PC-9 (cell line): Measurements from ENCODE around the gene ARSD. TPM values are rescaled to one million over a fixed set of nuclear protein-coding genes. Genes with fewer than 3 reads are reported as not detected.

Experiments
- BruUV-seq: library from RNA; stranded (reverse); fragments of 400-500 nt; replicated peaks from 2 replicates; lab custom pipeline; 2021; lab: Mats Ljungman, UMichigan
- CTCF ChIA-PET: fragments of 300-600 bp; sonication (Branson Sonifier 250); formaldehyde crosslinking; loops from one replicate; lab custom pipeline; 2022; ENCODE audit warnings: antibody characterized with exemption; lab: Charles Lee
- POLR2A ChIA-PET: fragments of 300-600 bp; sonication (Branson Sonifier 250); formaldehyde crosslinking; loops from one replicate; lab custom pipeline; 2022; ENCODE audit warnings: antibody characterized with exemption; ENCODE audit not compliant: unreplicated experiment; lab: Charles Lee
- DNase-seq, 2 experiments: peaks; one replicate each; pipeline versions ENCODE4 v3.0.0 to v3.0.0-alpha.2; 2015 to 2022; ENCODE audit warnings: mixed read lengths in 1 of 2
- H2AFZ ChIP-seq: fragments of 200-600 bp; sonication (generic); 2 replicates; pipeline ENCODE4 v1.8.1; 2017; ENCODE audit warnings: antibody characterized with exemption
- H3F3A ChIP-seq: fragments of 200-600 bp; sonication (generic); 2 replicates; pipeline ENCODE4 v1.8.1; 2017; ENCODE audit warnings: antibody characterized with exemption, mild to moderate bottlenecking, low read depth; ENCODE audit not compliant: insufficient read depth
- H3K27ac ChIP-seq: fragments of 200-600 bp; sonication (generic); 2 replicates; pipeline ENCODE4 v1.6.1; 2016; ENCODE audit warnings: mixed run types
- H3K27me3 ChIP-seq: fragments of 200-600 bp; sonication (generic); 2 replicates; pipeline ENCODE4 v1.6.1; 2016; ENCODE audit warnings: low read depth, mixed run types; ENCODE audit not compliant: insufficient read depth
- H3K36me3 ChIP-seq: fragments of 200-600 bp; sonication (generic); 2 replicates; pipeline ENCODE4 v1.6.1; 2016; ENCODE audit warnings: low read depth, mixed run types
- H3K4me1 ChIP-seq: fragments of 200-600 bp; sonication (generic); replicated peaks from 2 replicates; pipeline ENCODE4 v1.6.1; 2016; ENCODE audit warnings: mixed run types; ENCODE audit not compliant: insufficient read depth
- H3K4me2 ChIP-seq: fragments of 200-600 bp; sonication (generic); 2 replicates; pipeline ENCODE4 v1.6.1; 2017; ENCODE audit warnings: mixed run types
- H3K4me3 ChIP-seq: fragments of 200-600 bp; sonication (generic); 2 replicates; pipeline ENCODE4 v1.6.1; 2016; ENCODE audit warnings: mixed run types
- H3K79me2 ChIP-seq: fragments of 200-600 bp; sonication (generic); 2 replicates; pipeline ENCODE4 v1.6.1; 2017; ENCODE audit warnings: low read depth, mixed run types
- H3K9me2 ChIP-seq: fragments of 200-600 bp; sonication (generic); 2 replicates; pipeline ENCODE4 v1.8.1; 2017; ENCODE audit warnings: mild to moderate bottlenecking; ENCODE audit not compliant: insufficient read depth
- H3K9me3 ChIP-seq: fragments of 200-600 bp; sonication (generic); 2 replicates; pipeline ENCODE4 v1.8.1; 2016; ENCODE audit warnings: low read depth; ENCODE audit not compliant: insufficient read depth
- H4K20me1 ChIP-seq: fragments of 200-600 bp; sonication (generic); 2 replicates; pipeline ENCODE4 v1.8.1; 2017; ENCODE audit not compliant: insufficient read depth
- CTCF ChIP-seq: fragments of 200-600 bp; sonication (generic); conservative IDR thresholded peaks from 2 replicates; pipeline ENCODE4 v1.6.1; 2017; ENCODE audit warnings: mixed run types, antibody characterized with exemption, mild to moderate bottlenecking, moderate library complexity
- EZH2 ChIP-seq: fragments of 200-600 bp; sonication (generic); IDR thresholded peaks from 2 replicates; pipeline ENCODE4 v1.8.0; 2017; ENCODE audit warnings: antibody characterized with exemption, low read depth
- intact Hi-C: fragments of 100-400 bp; cut with micrococcal nuclease; formaldehyde crosslinking; loops from one replicate; pipeline ENCODE4 v1.10.0; 2022; ENCODE audit not compliant: unreplicated experiment
- total RNA-seq: library from RNA; stranded (reverse); gene quantifications from 2 replicates; pipeline ENCODE4 v1.2.3, GENCODE V29; 2021

Gene ARSD
- total RNA-seq, 1 experiment from 2014 or later = 15.5 TPM

- BruUV-seq = no TSS peak
- TF ChIP-seq CTCF = no peak
- no peak for TF ChIP-seq EZH2
- no peaks in the 10 kb centered on the region for H3K9me3 ChIP-seq
- ChIA-PET CTCF (no interaction called here), POLR2A (no interaction called here)
- H3K79me2 ChIP-seq = no peaks in the 10 kb centered on the region
- H2AFZ ChIP-seq = no peak overlapping the region
- DNase-seq = no peak
- no peaks in the 10 kb centered on the region for H3F3A ChIP-seq
- no peaks in the 10 kb centered on the region for H3K4me1 ChIP-seq
- intact Hi-C loops = no loop called here
- no peak overlapping the region for H3K27ac ChIP-seq
- no peak overlapping the region for H3K4me3 ChIP-seq
- H3K9me2 ChIP-seq = no peaks in the 10 kb centered on the region
- no peaks in the 10 kb centered on the region for H3K36me3 ChIP-seq
- no peaks in the 10 kb centered on the region for H3K27me3 ChIP-seq
- H4K20me1 ChIP-seq = no peaks in the 10 kb centered on the region
- H3K4me2 ChIP-seq = no peak overlapping the region
These were observed 20.9 kb downstream of the ARSD start for GRCh38 chrX:2908125-2908685.

GRCh38 chrX:2907295-2907694 is 21.8 kb downstream of the ARSD start:
- CTCF ChIA-PET = no interaction called here

GRCh38 chrX:2903366-2903765 is 25.8 kb downstream of the ARSD start:
- Histone ChIP-seq H4K20me1 (no peaks in the 10 kb centered on the region), H2AFZ (no peak overlapping the region), H3K27me3 (no peaks in the 10 kb centered on the region), H3K36me3 (no peaks in the 10 kb centered on the region), H3K4me3 (no peak overlapping the region), H3K4me1 (peaks cover 15% of the 10 kb centered on the region), H3K79me2 (no peaks in the 10 kb centered on the region), H3K27ac (no peak overlapping the region), H3K9me2 (no peaks in the 10 kb centered on the region), H3K9me3 (no peaks in the 10 kb centered on the region), H3K4me2 (no peak overlapping the region), H3F3A (peaks cover 4% of the 10 kb centered on the region; the same call in 1 of the 2 replicates)
- DNase-seq = no peak
- POLR2A ChIA-PET = no interaction called here
- no TSS peak for BruUV-seq
- intact Hi-C loops = no loop called here
- CTCF ChIA-PET = no interaction called here
- TF ChIP-seq EZH2 = no peak
- TF ChIP-seq CTCF = no peak; the same call in 1 of the 2 replicates

More at GRCh38 chrX:2907295-2907694, 21.8 kb downstream of the ARSD start:
- POLR2A ChIA-PET = interaction anchor here (0.6 kb wide), 1 partner anchor 24 kb away, joined by 4 read pairs; no protein-coding TSS in a partner anchor
- H3F3A ChIP-seq = no peaks in the 10 kb centered on the region
- no peaks in the 10 kb centered on the region for H3K36me3 ChIP-seq
- no peak overlapping the region for H3K4me2 ChIP-seq
- no peaks in the 10 kb centered on the region for H3K79me2 ChIP-seq
- H3K27ac ChIP-seq = no peak overlapping the region
- BruUV-seq = no TSS peak
- no peaks in the 10 kb centered on the region for H3K9me3 ChIP-seq
- H2AFZ ChIP-seq = no peak overlapping the region
- no peak for TF ChIP-seq EZH2
- TF ChIP-seq CTCF = no peak
- H3K4me3 ChIP-seq = no peak overlapping the region
- no peak for DNase-seq
- no peaks in the 10 kb centered on the region for H3K4me1 ChIP-seq
- intact Hi-C loops = no loop called here
- H4K20me1 ChIP-seq = no peaks in the 10 kb centered on the region
- H3K27me3 ChIP-seq = no peaks in the 10 kb centered on the region
- H3K9me2 ChIP-seq = no peaks in the 10 kb centered on the region
